AG09319 (cell line): ENCODE results near the gene PEX16.

ENCODE experiments used
- DNase-seq: peaks from one replicate; pipeline ENCODE4 v3.0.0-alpha.2; 2010; ENCODE audit warnings: low read depth; ENCODE audit errors: extremely low read depth
- CTCF ChIP-seq: IDR thresholded peaks from 2 replicates; pipeline ENCODE4 v1.5.1; 2011; ENCODE audit warnings: low read depth, mild to moderate bottlenecking, inconsistent platforms, low read length, moderate library complexity

Gene PEX16

DNA sequence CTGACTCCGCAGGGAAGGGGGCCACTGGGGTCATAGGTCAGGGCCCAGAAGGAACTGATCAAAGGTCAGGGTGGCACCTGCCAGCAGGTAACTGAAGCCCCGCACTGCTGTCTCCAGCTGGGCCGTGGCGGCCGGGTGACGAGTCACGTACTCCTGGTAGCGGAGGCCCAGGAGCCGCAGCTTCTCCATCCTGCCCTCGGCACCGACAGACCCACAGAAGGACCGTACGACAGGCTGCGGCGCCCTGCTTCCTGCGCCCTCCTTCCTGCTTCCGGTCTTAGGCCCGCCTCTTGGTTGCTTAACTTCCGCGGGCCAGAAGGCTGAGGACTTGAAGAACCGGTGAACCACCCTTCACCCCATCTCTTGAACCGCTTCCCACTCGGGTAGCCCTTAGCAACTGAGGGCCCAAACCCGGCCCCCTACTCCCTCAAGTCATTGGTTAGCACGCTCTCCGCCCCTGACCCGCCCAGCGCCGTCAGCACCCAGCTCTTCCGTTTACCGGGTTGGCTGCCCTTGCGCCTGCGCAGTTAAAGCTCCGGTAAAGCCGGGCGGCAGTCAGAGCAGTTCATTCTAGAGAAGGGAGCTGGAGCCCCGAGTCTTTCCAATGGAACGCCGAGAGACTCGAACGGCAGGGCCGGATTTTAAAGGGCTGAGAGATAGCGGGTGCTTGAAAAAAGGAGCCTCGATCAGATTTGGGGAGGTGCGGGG, at the start of gene PEX16:
TSS of gene PEX16 (minus strand) at position 255 of the 708 bp plus-strand sequence. CDS start at position 189, 66 bp downstream.
- TF ChIP-seq CTCF = no peak
- DNase-seq = peak; percentile 100

DNA sequence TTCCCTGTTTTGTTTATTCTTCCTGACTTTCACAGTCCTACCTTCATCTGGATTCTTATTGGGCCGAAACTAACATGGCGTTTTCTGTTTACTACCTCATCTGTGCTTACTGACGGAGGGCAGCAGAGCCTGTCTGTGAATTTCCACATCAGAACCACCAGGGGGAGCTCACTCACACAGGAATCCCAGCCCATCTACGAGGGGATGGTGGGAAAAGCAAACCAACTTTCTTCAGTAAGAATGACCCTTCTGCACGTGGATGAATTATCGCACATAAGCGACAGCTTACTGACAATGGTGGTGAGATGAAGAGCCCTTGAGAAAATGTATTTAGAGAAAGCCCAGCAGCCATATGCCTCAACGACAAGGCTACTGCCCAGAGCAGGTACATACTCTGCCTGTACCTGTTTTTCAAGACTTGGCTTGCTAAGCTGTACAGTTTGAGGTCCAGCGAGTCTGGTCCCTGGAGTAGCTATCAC, 47.3 kb upstream of the PEX16 start:
- peak; percentile 45 for DNase-seq
- peak; percentile 90 for TF ChIP-seq CTCF

GRCh38 chr11:45961751-45962240, 44.1 kb upstream of the PEX16 start:
- no peak for DNase-seq
- TF ChIP-seq CTCF = no peak

DNA sequence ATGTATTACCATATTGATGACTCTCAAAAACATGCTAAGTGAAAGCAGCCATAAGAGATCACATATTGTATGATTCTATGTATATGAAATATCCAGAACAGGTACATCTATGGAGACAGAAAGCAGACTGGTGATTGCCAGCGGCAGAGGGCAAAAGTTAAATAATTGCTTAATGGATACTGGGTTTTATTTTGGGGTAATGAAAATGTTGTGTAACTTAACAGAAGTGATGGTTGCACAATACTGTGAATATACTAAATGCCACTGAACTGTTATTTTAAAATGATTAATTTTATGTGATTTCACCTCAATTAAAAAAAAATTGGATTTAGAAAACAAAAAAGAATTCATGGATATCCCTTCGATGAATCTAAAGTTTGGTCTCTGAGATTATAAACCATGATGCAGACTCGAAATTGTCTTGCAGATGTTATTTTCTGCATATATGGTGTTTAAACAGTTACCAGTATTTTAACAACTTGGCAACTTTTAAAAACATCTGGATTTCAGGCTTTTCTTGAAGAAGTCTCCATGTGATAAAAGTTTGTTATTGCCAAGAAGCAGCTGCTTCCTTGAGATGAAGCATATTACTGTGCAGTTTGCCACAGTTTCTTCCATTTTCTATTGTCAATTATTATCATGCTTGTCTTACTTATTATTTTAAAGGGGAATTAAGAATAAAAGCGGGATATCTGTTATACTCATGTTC, 42.9 kb upstream of the PEX16 start:
- DNase-seq = no peak

DNA sequence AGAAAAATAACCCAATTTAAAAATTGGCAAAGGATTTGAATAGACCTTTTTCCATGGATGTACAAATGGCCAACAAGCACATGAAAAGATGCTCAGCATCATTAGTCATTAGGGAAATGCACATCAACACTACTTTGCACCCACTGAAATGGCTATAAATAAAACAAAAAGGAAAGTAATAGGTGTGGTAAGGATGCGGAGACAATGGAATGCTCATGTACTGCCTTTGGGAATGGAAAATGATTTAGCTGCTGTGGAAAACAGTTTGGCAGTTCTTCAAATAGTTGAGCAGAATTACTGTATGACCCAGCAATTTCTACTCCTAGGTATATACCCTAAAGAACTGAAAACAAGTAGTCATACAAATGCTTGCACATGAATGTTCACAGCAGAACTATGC, 42.2 kb upstream of the PEX16 start:
- DNase-seq = no peak
- no peak for TF ChIP-seq CTCF

More for the DNA sequence above, 42.9 kb upstream of the PEX16 start:
- TF ChIP-seq CTCF = no peak

GRCh38 chr11:45949992-45950407, 32.3 kb upstream of the PEX16 start:
- TF ChIP-seq CTCF = no peak
- no peak for DNase-seq

DNA sequence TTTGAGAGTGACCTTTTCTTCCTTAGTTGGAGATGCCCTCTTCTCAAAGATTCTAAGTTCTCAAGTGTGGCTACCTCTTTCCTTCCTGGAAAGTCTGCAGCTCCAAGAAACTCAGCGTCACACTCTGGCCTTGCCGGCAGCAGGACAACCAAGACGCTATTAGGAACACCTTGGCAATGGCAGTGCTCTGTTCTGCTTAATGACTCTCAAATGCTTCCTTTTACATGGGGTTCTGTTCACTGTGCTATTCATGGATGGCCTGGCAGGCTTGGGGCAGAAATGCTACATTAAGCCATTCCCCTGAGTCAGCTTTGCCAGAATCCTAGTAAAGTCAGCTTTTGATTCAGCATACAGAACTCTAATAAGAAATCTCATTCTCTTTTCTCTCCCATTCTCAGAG, 30.7 kb upstream of the PEX16 start:
- no peak for TF ChIP-seq CTCF
- no peak for DNase-seq
